Keratinocyte (primary cell): ENCODE results near the gene CACFD1.

Experiments
- EZH2 ChIP-seq: IDR thresholded peaks from one replicate; pipeline ENCODE4 v1.6.1; 2012; ENCODE audit warnings: inconsistent platforms, mild to moderate bottlenecking, low read length, moderate library complexity
- TF ChIP-seq, protein P1 (sequence below), 3 experiments: IDR thresholded peaks in 1 of 3; conservative IDR thresholded peaks in 1 of 3; optimal IDR thresholded peaks in 1 of 3; 2 replicates in 2 of 3; 3 replicates in 1 of 3; pipeline versions ENCODE3 to v1.5.1; 2011; ENCODE audit warnings: low read length in 3 of 3, mild to moderate bottlenecking in 3 of 3, moderate library complexity in 2 of 3, control low read depth in 1 of 3, inconsistent platforms in 1 of 3; ENCODE audit not compliant: insufficient read depth in 2 of 3; ENCODE audit errors: extremely low read depth in 1 of 3

DNA sequence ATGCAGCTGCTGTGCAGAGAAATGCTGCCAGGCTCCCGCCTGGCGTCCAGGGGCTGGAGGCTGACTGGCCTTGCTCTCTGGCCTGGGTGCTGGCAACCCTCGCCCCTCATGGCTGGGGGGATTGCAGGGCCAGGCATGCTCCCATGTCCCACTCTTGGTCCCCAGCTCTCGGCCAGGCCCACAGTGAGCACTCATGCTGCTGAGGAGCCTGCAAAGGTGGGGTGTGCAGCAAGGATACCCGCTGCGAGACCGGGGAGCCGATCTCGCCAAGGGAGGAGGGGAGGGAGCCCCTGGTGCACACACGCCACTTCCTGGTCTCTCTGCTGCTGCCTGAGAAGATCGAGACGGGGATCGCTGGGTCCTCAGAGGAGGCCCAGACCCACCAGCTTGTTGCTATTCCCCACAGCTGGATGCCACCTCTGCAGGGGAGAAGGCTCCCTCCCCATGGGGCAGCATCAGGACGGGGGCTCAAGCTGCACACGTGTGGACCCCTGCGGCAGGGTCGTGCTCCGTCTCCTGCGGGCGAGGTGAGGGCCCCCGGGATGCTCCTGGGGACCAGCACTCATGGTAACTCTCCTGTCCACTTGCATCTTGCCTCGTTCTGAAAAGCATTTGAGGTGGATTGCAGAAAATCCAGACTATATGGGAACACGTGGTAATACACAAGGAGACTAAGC lies 14.3 kb upstream of the CACFD1 start:
- TF ChIP-seq, protein P1, sequence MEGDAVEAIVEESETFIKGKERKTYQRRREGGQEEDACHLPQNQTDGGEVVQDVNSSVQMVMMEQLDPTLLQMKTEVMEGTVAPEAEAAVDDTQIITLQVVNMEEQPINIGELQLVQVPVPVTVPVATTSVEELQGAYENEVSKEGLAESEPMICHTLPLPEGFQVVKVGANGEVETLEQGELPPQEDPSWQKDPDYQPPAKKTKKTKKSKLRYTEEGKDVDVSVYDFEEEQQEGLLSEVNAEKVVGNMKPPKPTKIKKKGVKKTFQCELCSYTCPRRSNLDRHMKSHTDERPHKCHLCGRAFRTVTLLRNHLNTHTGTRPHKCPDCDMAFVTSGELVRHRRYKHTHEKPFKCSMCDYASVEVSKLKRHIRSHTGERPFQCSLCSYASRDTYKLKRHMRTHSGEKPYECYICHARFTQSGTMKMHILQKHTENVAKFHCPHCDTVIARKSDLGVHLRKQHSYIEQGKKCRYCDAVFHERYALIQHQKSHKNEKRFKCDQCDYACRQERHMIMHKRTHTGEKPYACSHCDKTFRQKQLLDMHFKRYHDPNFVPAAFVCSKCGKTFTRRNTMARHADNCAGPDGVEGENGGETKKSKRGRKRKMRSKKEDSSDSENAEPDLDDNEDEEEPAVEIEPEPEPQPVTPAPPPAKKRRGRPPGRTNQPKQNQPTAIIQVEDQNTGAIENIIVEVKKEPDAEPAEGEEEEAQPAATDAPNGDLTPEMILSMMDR (optimal IDR thresholded peaks at IDR 0.05 in 1 of 3, IDR thresholded peaks at IDR 0.05 in 1 of 3, conservative IDR thresholded peaks at IDR 0.05 in 1 of 3; ENCODE audit: extremely low read depth in 1 of 3, insufficient read depth in 2 of 3, low read length in 3 of 3), result no peak
- TF ChIP-seq EZH2, result no peak
